Neural crest cell (in vitro differentiated cells): Measurements from ENCODE around the gene HEATR3. TPM values are rescaled to one million over a fixed set of nuclear protein-coding genes. Genes with fewer than 3 reads are reported as not detected.
A peak's percentile ranks its signal among the peaks of the same experiment; 100 is the strongest.

ENCODE experiments used
- DNase-seq: peaks from one replicate; pipeline ENCODE4 v3.0.0; 2021; ENCODE audit warnings: low read depth, mixed read lengths, low spot score
- H3K27ac Mint-ChIP-seq: one replicate; pipeline ENCODE4 v1.8.0; 2021; ENCODE audit warnings: mild to moderate bottlenecking, mixed read lengths; ENCODE audit not compliant: unreplicated experiment
- H3K27me3 Mint-ChIP-seq: 2 replicates; pipeline ENCODE4 v1.8.0; 2021; ENCODE audit warnings: low read depth, mild to moderate bottlenecking, mixed read lengths
- H3K36me3 Mint-ChIP-seq: 2 replicates; pipeline ENCODE4 v1.8.0; 2021; ENCODE audit warnings: low read depth, mild to moderate bottlenecking, mixed read lengths
- H3K4me1 Mint-ChIP-seq: 2 replicates; pipeline ENCODE4 v1.8.0; 2021; ENCODE audit warnings: mixed read lengths
- H3K4me3 Mint-ChIP-seq: one replicate; pipeline ENCODE4 v1.8.0; 2021; ENCODE audit warnings: mild to moderate bottlenecking, mixed read lengths
- H3K9me3 Mint-ChIP-seq: 2 replicates; pipeline ENCODE4 v1.8.0; 2021; ENCODE audit warnings: mixed read lengths
- CTCF ChIP-seq: fragments of 200-600 bp; sonication (generic); conservative IDR thresholded peaks from 2 replicates; pipeline ENCODE4 v1.5.0; 2021; ENCODE audit warnings: antibody characterized with exemption, mild to moderate bottlenecking
- long read RNA-seq: library from polyadenylated mRNA; unstranded; transcript quantifications from one replicate; pipeline ENCODE4 v2.0.0, GENCODE V29; 2020
- total RNA-seq: library from RNA; stranded (reverse); gene quantifications from 2 replicates; pipeline ENCODE4 v1.2.1, GENCODE V29; 2021

The HEATR3 gene
- total RNA-seq: 25.4 and 29.5 TPM in 2 replicates
- long read RNA-seq, partial matches to known transcripts: 0 of 2 reads
- long read RNA-seq, other reads (novel, unspliced or antisense): 2 of 2 reads

- peak within 1 kb of the TSS; percentile 93 for H3K4me3 Mint-ChIP-seq
- no peak for TF ChIP-seq CTCF
- no peaks in the 10 kb centered on the region for H3K36me3 Mint-ChIP-seq
- peak within 1 kb of the TSS; percentile 72 for H3K27ac Mint-ChIP-seq
- peaks cover 21% of the 10 kb centered on the region for H3K4me1 Mint-ChIP-seq
- H3K27me3 Mint-ChIP-seq: no peaks in the 10 kb centered on the region
- H3K9me3 Mint-ChIP-seq: peaks cover 2% of the 10 kb centered on the region
- DNase-seq: peak; percentile 90
Observed at GRCh38 chr16:50065624-50066481, at the start of gene HEATR3. Gene HEATR3, plus strand, starts transcription at chr16:50065970. Its CDS starts 162 bp downstream, at chr16:50066132.

GRCh38 chr16:50017553-50017952 lies 48.2 kb upstream of the HEATR3 start:
- no peak overlapping the region for H3K4me3 Mint-ChIP-seq
- H3K9me3 Mint-ChIP-seq: no peaks in the 10 kb centered on the region
- DNase-seq: no peak
- no peak for TF ChIP-seq CTCF
- peaks cover 11% of the 10 kb centered on the region for H3K4me1 Mint-ChIP-seq
- H3K27me3 Mint-ChIP-seq: no peaks in the 10 kb centered on the region
- H3K27ac Mint-ChIP-seq: no peak overlapping the region
- H3K36me3 Mint-ChIP-seq: no peaks in the 10 kb centered on the region

- Mint-ChIP-seq H3K27ac (no peak overlapping the region), H3K27me3 (no peaks in the 10 kb centered on the region), H3K4me1 (peaks cover 46% of the 10 kb centered on the region), H3K9me3 (no peaks in the 10 kb centered on the region), H3K4me3 (peak overlapping the region; percentile 46), H3K36me3 (no peaks in the 10 kb centered on the region)
- peak; percentile 41 for TF ChIP-seq CTCF
- DNase-seq: peak; percentile 8
Observed at GRCh38 chr16:50021544-50021943, 44.2 kb upstream of the HEATR3 start.

GRCh38 chr16:50023641-50024040 lies 42.1 kb upstream of the HEATR3 start:
- Mint-ChIP-seq H3K4me3 (peak overlapping the region; percentile 98), H3K27me3 (no peaks in the 10 kb centered on the region), H3K27ac (peak overlapping the region; percentile 39), H3K4me1 (peaks cover 46% of the 10 kb centered on the region), H3K36me3 (no peaks in the 10 kb centered on the region), H3K9me3 (no peaks in the 10 kb centered on the region)
- no peak for DNase-seq
- no peak for TF ChIP-seq CTCF

- Mint-ChIP-seq H3K4me3 (peak overlapping the region; percentile 98), H3K27me3 (no peaks in the 10 kb centered on the region), H3K27ac (no peak overlapping the region), H3K36me3 (no peaks in the 10 kb centered on the region), H3K4me1 (peaks cover 46% of the 10 kb centered on the region), H3K9me3 (no peaks in the 10 kb centered on the region)
- TF ChIP-seq CTCF: no peak
- DNase-seq: no peak
Observed at GRCh38 chr16:50024207-50024606, 41.6 kb upstream of the HEATR3 start.
